T-helper 1 cell treated with Interleukin-12 subunit alpha and Interleukin-12 subunit beta and Interleukin-4 antibody, amounts not matched to agents 30 ng/mL and 1 ng/mL, for 36 hours (primary cell): ENCODE data around the gene TRAPPC12. TPM values are rescaled to one million over a fixed set of nuclear protein-coding genes. Genes with fewer than 3 reads are reported as not detected.

Source experiments
- intact Hi-C: fragments of 100-400 bp; cut with micrococcal nuclease; formaldehyde crosslinking; loops from one replicate; pipeline ENCODE4 v1.15.1; 2024
- total RNA-seq: library from RNA; stranded (reverse); gene quantifications from 2 replicates; pipeline ENCODE4 v1.2.3, GENCODE V29; 2022

The TRAPPC12 gene
- total RNA-seq, 1 donor from 2014 or later: 111 TPM

GRCh38 chr2:3465844-3466481, 86.5 kb downstream of the TRAPPC12 start:
- intact Hi-C loops: loop anchor here (10.0 kb wide), 1 partner anchor 621 kb away; no protein-coding TSS in a partner anchor

GRCh38 chr2:3466482-3466863, 87.0 kb downstream of the TRAPPC12 start:
- intact Hi-C loops: loop anchor here (10.0 kb wide), 1 partner anchor 622 kb away; no protein-coding TSS in a partner anchor

- intact Hi-C loops: loop anchor here (10.0 kb wide), 1 partner anchor 622 kb away; no protein-coding TSS in a partner anchor
These were observed 87.5 kb downstream of the TRAPPC12 start for GRCh38 chr2:3466966-3467365.

- intact Hi-C loops: loop anchor here (10.0 kb wide), 1 partner anchor 623 kb away; no protein-coding TSS in a partner anchor
These were observed 88.2 kb downstream of the TRAPPC12 start for GRCh38 chr2:3467654-3468053.

- intact Hi-C loops: loop anchor here (10.0 kb wide), 1 partner anchor 624 kb away; no protein-coding TSS in a partner anchor
These were observed 88.9 kb downstream of the TRAPPC12 start for GRCh38 chr2:3468296-3468988.

- intact Hi-C loops: loop anchor here (10.0 kb wide), 1 partner anchor 625 kb away; no protein-coding TSS in a partner anchor
These were observed 90.0 kb downstream of the TRAPPC12 start for GRCh38 chr2:3469486-3469885.

- intact Hi-C loops: no loop called here
These were observed 90.7 kb downstream of the TRAPPC12 start for GRCh38 chr2:3470166-3470651.

GRCh38 chr2:3470856-3471737, 91.6 kb downstream of the TRAPPC12 start:
- intact Hi-C loops: no loop called here

GRCh38 chr2:3472296-3472695, 92.8 kb downstream of the TRAPPC12 start:
- intact Hi-C loops: no loop called here

- intact Hi-C loops: no loop called here
These were observed 93.5 kb downstream of the TRAPPC12 start for GRCh38 chr2:3472966-3473365.

- intact Hi-C loops: no loop called here
These were observed 96.3 kb downstream of the TRAPPC12 start for GRCh38 chr2:3475771-3476170.

- intact Hi-C loops: no loop called here
These were observed 97.0 kb downstream of the TRAPPC12 start for GRCh38 chr2:3476321-3476984.

- intact Hi-C loops: no loop called here
These were observed 97.5 kb downstream of the TRAPPC12 start for GRCh38 chr2:3476985-3477327.

GRCh38 chr2:3478846-3479385, 99.4 kb downstream of the TRAPPC12 start:
- intact Hi-C loops: no loop called here

- intact Hi-C loops: no loop called here
These were observed 100.2 kb downstream of the TRAPPC12 start for GRCh38 chr2:3479430-3480320.

- intact Hi-C loops: no loop called here
These were observed 101.0 kb downstream of the TRAPPC12 start for GRCh38 chr2:3480352-3481010.

GRCh38 chr2:3481011-3481400, 101.5 kb downstream of the TRAPPC12 start:
- intact Hi-C loops: no loop called here

- intact Hi-C loops: no loop called here
These were observed 102.4 kb downstream of the TRAPPC12 start for GRCh38 chr2:3481736-3482362.

GRCh38 chr2:3482363-3482821, 102.9 kb downstream of the TRAPPC12 start:
- intact Hi-C loops: no loop called here
